Measurements from ENCODE around the gene GALNT2. TPM values are rescaled to one million over a fixed set of nuclear protein-coding genes. Genes with fewer than 3 reads are reported as not detected.

The GALNT2 gene
- total and polyA plus RNA-seq, 9 of the 15 experiments (the other 6 are each of a cell fraction or from before 2014, with no cell fraction given): 1.6 to 106 (median 51.9) TPM

GRCh38 chr1:230079199-230080024 is 12.4 kb downstream of the GALNT2 start (continued):
- no peak for TF ChIP-seq AFF4 (CRISPR knock-in tag; IDR thresholded peaks at IDR 0.05)
- TF ChIP-seq ZNF668 (CRISPR knock-in tag; IDR thresholded peaks at IDR 0.05): no peak
- TF ChIP-seq ID3 (CRISPR knock-in tag; IDR thresholded peaks at IDR 0.05): no peak
- TF ChIP-seq ID3 (tag; IDR thresholded peaks at IDR 0.05): no peak
- TF ChIP-seq EGR1 (conservative IDR thresholded peaks at IDR 0.05): no peak
- no peak for TF ChIP-seq MYC (IDR thresholded peaks at IDR 0.05; ENCODE audit: low read depth, low read length)
- no peak for TF ChIP-seq MYC (CRISPR knock-in tag; IDR thresholded peaks at IDR 0.05; ENCODE audit: borderline replicate concordance, low read depth)

Measured in K562 (cell line).